ENCODE measurements around the gene XXYLT1.
"Not testable (repeated sequence)": the region's sequence is repeated elsewhere in the genome, so short reads cannot be mapped to it uniquely, and the experiment has no call there.

Gene XXYLT1

DNA sequence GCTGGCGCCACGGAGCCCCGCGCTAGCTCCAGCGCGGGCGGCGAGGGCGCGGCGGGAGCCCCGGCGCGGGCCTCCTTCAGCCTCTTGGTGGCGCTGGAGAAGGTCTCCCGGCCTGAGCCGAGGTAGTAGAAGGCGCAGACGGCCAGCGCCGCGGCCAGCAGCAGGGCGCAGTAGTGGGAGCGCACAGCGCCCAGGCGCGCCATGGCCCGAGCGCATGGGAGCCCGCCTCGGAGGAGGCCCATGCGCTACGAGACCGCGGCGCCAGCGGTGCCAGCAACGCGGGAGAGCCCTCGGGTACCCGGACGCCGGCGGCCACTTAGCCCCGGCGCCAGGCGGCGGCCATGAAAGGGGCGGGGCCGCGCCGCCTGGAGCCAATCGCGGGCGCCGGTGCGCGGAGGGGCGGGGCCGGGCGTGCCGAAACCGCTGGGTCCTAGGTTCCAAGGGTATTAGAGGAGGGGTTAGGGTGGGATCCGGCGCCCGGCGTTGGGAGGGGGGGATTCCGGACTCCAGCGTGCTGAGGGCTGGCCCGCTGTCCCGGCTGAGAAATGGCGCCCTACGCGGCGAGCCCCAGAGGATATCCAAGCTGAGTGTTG is at the start of gene XXYLT1:
TSS of gene XXYLT1 (minus strand) at position 343 of the 593 bp plus-strand sequence. CDS start at position 242, 101 bp downstream.
- peak; percentile 93 for DNase-seq

GRCh38 chr3:195319060-195319459 is 48.1 kb upstream of the XXYLT1 start:
- no peak for DNase-seq

DNA sequence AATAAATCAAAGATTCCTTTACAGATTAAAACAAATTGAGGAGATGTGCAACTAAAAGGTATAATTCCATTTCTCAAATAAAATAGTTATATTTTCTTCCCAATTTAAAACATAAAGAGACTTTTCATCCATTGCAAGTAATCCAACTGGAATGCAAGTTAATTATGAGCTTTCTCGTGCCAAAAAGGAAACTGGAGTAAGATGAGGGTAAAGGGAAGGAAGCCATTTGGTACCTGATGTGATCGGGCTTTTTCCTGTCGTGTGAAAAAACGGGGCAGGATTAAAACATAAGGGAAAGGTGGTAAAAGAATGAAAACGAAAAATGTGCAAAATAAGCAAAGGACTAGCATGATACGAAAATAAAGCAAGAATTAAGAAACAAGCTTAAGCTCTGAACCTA is 41.8 kb upstream of the XXYLT1 start:
- DNase-seq = no peak

- no peak for DNase-seq
Measured at GRCh38 chr3:195307711-195308110, 36.8 kb upstream of the XXYLT1 start.

- no peak for DNase-seq
Measured at GRCh38 chr3:195306369-195306768, 35.4 kb upstream of the XXYLT1 start.

DNA sequence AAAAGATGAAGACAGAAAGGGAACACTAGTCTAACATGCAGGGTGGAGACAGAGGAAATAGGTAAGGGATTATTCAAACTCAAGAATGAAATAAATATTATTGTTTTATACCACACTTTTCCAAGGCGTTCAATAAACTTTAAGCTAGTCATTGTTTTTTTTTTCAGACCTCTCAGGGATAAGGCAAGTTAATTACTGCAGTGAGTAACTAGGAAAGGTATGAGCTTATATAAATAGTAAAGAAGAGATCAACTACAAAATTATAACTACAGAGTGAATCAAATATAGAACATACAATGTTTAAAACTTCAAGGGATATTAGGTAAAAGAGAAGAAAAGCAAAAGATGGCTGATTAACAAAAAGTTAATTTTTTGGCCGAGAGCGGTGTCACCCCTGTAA is 31.5 kb upstream of the XXYLT1 start:
- no peak for DNase-seq

GRCh38 chr3:195297446-195297845 is 26.5 kb upstream of the XXYLT1 start:
- DNase-seq = no peak

DNA sequence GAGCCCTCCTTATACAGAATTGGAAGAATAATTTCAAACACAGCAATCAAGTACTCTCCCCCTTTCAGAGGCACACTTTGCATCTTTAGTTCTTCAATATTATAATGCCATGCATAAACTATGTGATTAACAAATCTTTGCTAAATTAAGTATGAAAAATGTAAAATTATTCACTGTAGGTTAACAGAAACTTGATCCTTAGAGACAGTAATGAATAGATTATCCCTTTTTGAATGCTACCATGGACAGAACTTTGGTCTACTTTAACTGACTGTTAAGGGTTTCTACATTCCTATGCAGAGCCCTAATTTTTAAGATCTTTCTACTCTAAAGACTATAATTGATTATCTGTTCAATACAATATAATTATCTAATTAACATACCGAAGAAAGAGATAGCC is 25.7 kb upstream of the XXYLT1 start:
- DNase-seq = no peak

DNA sequence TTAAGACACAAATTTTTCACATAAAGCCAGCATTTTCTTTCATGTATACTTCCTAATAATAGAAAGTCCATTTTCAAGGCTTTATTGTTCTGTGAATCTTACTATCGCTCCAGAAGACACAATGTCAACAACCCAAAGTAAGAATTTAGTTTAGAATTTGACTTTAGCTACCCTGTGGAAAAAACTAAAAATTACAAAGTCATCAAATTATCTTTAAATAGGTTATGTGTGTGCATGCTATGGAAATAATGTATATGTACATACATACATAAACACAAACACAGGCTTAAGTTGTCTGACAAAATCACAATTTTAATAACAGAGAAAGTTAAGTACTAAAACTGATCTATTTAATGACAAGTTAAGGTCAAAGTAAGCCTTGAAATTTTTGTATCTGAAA is 20.2 kb upstream of the XXYLT1 start:
- no peak for DNase-seq

- DNase-seq = not testable (repeated sequence)
Measured at GRCh38 chr3:195290643-195291042, 19.7 kb upstream of the XXYLT1 start.

GRCh38 chr3:195286115-195286872 is 15.3 kb upstream of the XXYLT1 start:
- DNase-seq = no peak

DNA sequence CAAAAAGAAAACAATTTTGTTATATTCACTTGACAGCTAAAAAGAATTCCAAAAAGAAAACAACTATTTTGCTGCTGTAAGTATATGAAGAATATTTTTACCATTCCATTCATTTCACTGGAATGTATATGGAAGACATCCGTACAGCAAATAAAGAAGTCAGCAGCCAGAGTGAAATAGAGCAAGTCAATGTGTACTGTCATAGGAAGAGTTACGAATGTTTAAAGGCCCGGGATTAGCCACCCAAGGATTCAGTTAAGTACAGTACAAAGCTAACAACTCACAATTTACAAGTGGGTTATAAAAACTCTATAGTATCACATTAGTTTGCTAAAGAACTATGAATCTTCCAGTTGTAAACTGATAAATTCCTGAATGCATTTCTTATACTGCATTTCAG is 14.4 kb upstream of the XXYLT1 start:
- DNase-seq = no peak

- no peak for DNase-seq
Measured at GRCh38 chr3:195284842-195285241, 13.9 kb upstream of the XXYLT1 start.

- DNase-seq = no peak
Measured at GRCh38 chr3:195282961-195283360, 12.0 kb upstream of the XXYLT1 start.

GRCh38 chr3:195274259-195274966 is 3.5 kb upstream of the XXYLT1 start:
- no peak for DNase-seq

GRCh38 chr3:195271410-195272243 is 668 bp upstream of the XXYLT1 start:
- peak; percentile 91 for DNase-seq

- DNase-seq = peak; percentile 14
Measured at GRCh38 chr3:195270079-195270816, 711 bp downstream of the XXYLT1 start.

DNA sequence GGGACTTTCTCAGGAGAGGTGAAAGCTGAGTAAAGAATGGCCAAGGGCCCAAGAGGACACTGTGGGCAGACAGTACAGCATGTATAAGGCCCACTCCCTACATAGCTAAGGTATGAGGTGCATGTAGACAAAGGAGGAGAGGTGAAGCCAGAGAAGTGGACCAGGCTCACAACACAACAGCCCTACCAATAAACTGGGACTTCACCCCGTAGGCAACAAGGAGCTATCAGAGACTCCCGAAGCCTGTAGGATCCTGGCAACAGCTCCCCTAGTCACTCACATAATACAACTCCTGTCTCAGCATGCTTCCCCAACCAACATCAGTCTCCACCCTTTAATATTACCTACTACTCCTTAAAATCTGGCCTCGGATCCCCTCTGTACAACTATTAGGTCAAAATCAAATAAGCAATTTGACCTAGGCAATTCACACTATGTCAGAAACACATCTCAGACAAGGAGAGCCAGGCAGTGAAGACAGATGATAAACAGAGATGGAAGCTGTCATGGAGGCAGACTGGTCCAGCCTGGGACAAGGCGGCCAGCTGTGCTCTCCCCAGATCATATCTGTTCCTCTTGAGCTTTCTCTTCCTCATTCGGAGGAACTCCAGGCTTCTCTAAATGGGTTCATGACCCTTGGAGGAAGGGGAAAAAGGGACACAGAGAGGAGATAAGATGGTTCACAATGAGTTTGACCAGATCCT is 1.4 kb downstream of the XXYLT1 start:
- DNase-seq = peak; percentile 54

- no peak for DNase-seq
Measured at GRCh38 chr3:195268576-195269309, 2.2 kb downstream of the XXYLT1 start.

DNA sequence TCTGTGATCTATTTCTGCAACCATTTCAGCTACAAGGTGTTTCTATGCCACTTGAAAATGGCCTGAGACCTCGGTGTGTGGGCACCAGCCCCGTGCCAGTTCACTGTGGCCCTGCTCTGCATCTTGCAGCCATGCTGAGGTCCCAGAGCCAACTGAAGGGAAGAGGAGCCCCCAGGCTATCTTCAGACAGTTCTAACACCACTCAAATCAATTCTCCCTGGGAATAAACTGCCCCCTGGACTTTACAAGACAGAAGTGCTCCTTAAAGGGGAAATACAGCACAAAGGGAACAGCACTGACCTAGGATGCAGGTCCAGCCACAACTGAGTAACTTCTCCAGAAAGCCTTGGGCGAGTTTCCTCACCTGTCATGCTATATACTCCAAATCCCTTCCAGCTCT is 3.9 kb downstream of the XXYLT1 start:
- DNase-seq = no peak

DNA sequence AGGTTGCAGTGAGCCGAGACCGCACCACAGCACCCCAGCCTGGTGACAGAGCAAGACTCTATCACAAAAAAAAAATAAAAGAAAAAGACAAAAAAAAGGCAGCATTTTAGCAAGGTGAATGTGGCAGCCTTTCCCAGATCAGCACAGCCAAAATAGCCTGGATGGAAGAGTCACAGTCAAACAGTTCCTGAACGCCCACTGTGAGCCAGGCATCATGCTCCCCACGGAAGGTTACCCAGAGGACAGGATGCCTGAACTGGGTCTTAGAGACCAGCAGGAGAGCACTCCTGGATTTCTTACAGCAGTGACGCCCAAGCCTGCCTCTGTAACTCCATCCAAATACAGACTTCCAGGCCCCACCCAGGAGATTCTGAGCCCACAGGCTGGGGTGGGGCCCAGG is 4.5 kb downstream of the XXYLT1 start:
- DNase-seq = no peak

All from suppressor macrophage treated with lipopolysaccharide for 4 hours (primary cell).